Endothelial cell of umbilical vein (primary cell): ENCODE results near the gene ZNF595. TPM values are rescaled to one million over a fixed set of nuclear protein-coding genes. Genes with fewer than 3 reads are reported as not detected.
"Not testable (repeated sequence)": the region's sequence is repeated elsewhere in the genome, so short reads cannot be mapped to it uniquely, and the experiment has no call there.

Source experiments
- BruUV-seq: library from RNA; stranded (reverse); fragments of 400-500 nt; replicated peaks from 2 replicates; lab custom pipeline; 2021; lab: Mats Ljungman, UMichigan
- CTCF ChIA-PET: fragments of 300-600, 350-600 bp; sonication (Branson Sonifier 250); formaldehyde crosslinking; loops from one replicate; lab custom pipeline; 2021; ENCODE audit warnings: antibody characterized with exemption, inconsistent platforms; lab: Charles Lee
- POLR2A ChIA-PET: fragments of 300-600, 350-600 bp; sonication (Branson Sonifier 250); formaldehyde crosslinking; loops from one replicate; lab custom pipeline; 2021; ENCODE audit warnings: antibody characterized with exemption, inconsistent platforms; lab: Charles Lee
- DNase-seq: peaks from one replicate; pipeline ENCODE4 v3.0.0-alpha.2; 2011; ENCODE audit warnings: low read depth, low spot score
- FAIRE-seq: peaks from 2 replicates; lab custom pipeline; 2011; peaks lifted over from hg19 to GRCh38; lab: Jason Lieb, UNC
- H2AFZ ChIP-seq: 2 replicates; pipeline ENCODE4 v1.6.0; 2012; ENCODE audit warnings: low read depth, low read length, control low read depth, inconsistent platforms
- H3K27ac ChIP-seq: 2 replicates; pipeline ENCODE4 v1.5.1; 2011; ENCODE audit warnings: low read depth, mild to moderate bottlenecking, control low read depth, low read length, moderate library complexity; ENCODE audit not compliant: insufficient read depth
- H3K27me3 ChIP-seq, 2 experiments: 2 replicates each; pipeline versions ENCODE4 v1.6.0 to v1.6.1; 2011; ENCODE audit warnings: low read length in 2 of 2, mixed read lengths in 1 of 2; ENCODE audit not compliant: control insufficient read depth in 2 of 2, insufficient read depth in 2 of 2
- H3K36me3 ChIP-seq, 2 experiments: 2 replicates in 1 of 2; 3 replicates in 1 of 2; pipeline ENCODE4 v1.5.1; 2011; ENCODE audit warnings: low read length in 2 of 2, mild to moderate bottlenecking in 1 of 2, moderate library complexity in 1 of 2; ENCODE audit not compliant: control insufficient read depth in 2 of 2, insufficient read depth in 2 of 2; ENCODE audit errors: extremely low read depth in 1 of 2
- H3K4me1 ChIP-seq: 3 replicates; pipeline ENCODE4 v1.5.1; 2011; ENCODE audit warnings: mild to moderate bottlenecking, low read length; ENCODE audit not compliant: control insufficient read depth, insufficient read depth; ENCODE audit errors: extremely low read depth
- H3K4me2 ChIP-seq: 2 replicates; pipeline ENCODE4 v1.6.1; 2011; ENCODE audit warnings: low read length, control low read depth, mixed read lengths; ENCODE audit not compliant: insufficient read depth
- H3K4me3 ChIP-seq, 3 experiments: fragments of 200-600 bp in 1 of 3; sonication (generic), shearing (Covaris generic) in 1 of 3; replicated peaks in 1 of 3; 2 replicates each; pipeline ENCODE4 v1.5.1; 2011 to 2016; ENCODE audit warnings: control low read depth in 3 of 3, low read length in 3 of 3, mild to moderate bottlenecking in 2 of 3, inconsistent platforms in 1 of 3, low read depth in 1 of 3, moderate library complexity in 1 of 3; ENCODE audit not compliant: insufficient read depth in 1 of 3
- H3K79me2 ChIP-seq: 2 replicates; pipeline ENCODE4 v1.6.0; 2012; ENCODE audit warnings: low read length, inconsistent platforms; ENCODE audit not compliant: control insufficient read depth, insufficient read depth
- H3K9ac ChIP-seq: replicated peaks from 2 replicates; pipeline ENCODE3; 2011; ENCODE audit warnings: low read length, control low read depth; ENCODE audit not compliant: insufficient read depth; ENCODE audit errors: extremely low read depth
- H3K9me1 ChIP-seq: replicated peaks from 3 replicates; pipeline ENCODE4 v1.6.0; 2011; ENCODE audit warnings: mild to moderate bottlenecking, low read length; ENCODE audit not compliant: control insufficient read depth, insufficient read depth; ENCODE audit errors: extremely low read depth
- H3K9me3 ChIP-seq: replicated peaks from 2 replicates; pipeline ENCODE4 v1.5.1; 2012; ENCODE audit warnings: low read length, inconsistent platforms; ENCODE audit not compliant: control insufficient read depth, insufficient read depth
- H4K20me1 ChIP-seq: replicated peaks from 2 replicates; pipeline ENCODE3; 2011; ENCODE audit warnings: mild to moderate bottlenecking, low read length; ENCODE audit not compliant: control insufficient read depth, insufficient read depth; ENCODE audit errors: extremely low read depth
- dilution Hi-C: fragments of 300-500 bp; cut with MboI; formaldehyde crosslinking; loops from one replicate; pipeline ENCODE4 v1.15.0; 2019; ENCODE audit warnings: low sequenced_read_pairs; ENCODE audit not compliant: extremely low pct_ligation_motif_present
- intact Hi-C: fragments of 100-400 bp; cut with micrococcal nuclease; formaldehyde crosslinking; loops from one replicate; pipeline ENCODE4 v1.10.0; 2022
- polyA plus RNA-seq, 4 experiments: library from polyadenylated mRNA; depleted of rRNA in 3 of 4; stranded (reverse) in 3 of 4; unstranded in 1 of 4; fragments of >200 nt; gene quantifications; 2 replicates each; pipeline versions ENCODE4 v1.2.1 to v1.2.3, GENCODE V29; 2011 to 2012; ENCODE audit warnings: missing spikeins in 1 of 4
- total RNA-seq: library from RNA; stranded (reverse); gene quantifications from 2 replicates; pipeline ENCODE4 v1.2.3, GENCODE V29; 2021

ZNF595 gene
- total and polyA plus RNA-seq, 2 donors (not counting 3 experiments of a cell fraction or from before 2014, with no cell fraction given) = 1.8 to 11.1 TPM

- DNase-seq, H2AFZ ChIP-seq, H3K4me1 ChIP-seq, H3K36me3 ChIP-seq, H3K27me3 ChIP-seq, BruUV-seq, H3K9me1 ChIP-seq, CTCF ChIA-PET, intact Hi-C loops, H3K4me3 ChIP-seq, H3K27ac ChIP-seq, H3K4me2 ChIP-seq, H4K20me1 ChIP-seq, FAIRE-seq, POLR2A ChIA-PET, dilution Hi-C loops, H3K9me3 ChIP-seq, H3K9ac ChIP-seq, H3K79me2 ChIP-seq: not testable (repeated sequence)
Observed at GRCh38 chr4:22882-23281, 30.2 kb upstream of the ZNF595 start.

- intact Hi-C loops, H3K79me2 ChIP-seq, H3K9me3 ChIP-seq, POLR2A ChIA-PET, H3K27me3 ChIP-seq, H3K9ac ChIP-seq, BruUV-seq, FAIRE-seq, H3K9me1 ChIP-seq, H4K20me1 ChIP-seq, DNase-seq, H3K4me1 ChIP-seq, dilution Hi-C loops, H3K4me2 ChIP-seq, H3K36me3 ChIP-seq, CTCF ChIA-PET, H3K27ac ChIP-seq, H2AFZ ChIP-seq, H3K4me3 ChIP-seq: not testable (repeated sequence)
Observed at GRCh38 chr4:24359-24758, 28.8 kb upstream of the ZNF595 start.

GRCh38 chr4:27501-27900 lies 25.6 kb upstream of the ZNF595 start:
- H4K20me1 ChIP-seq, DNase-seq, FAIRE-seq, intact Hi-C loops, H3K79me2 ChIP-seq, H3K4me3 ChIP-seq, CTCF ChIA-PET, dilution Hi-C loops, BruUV-seq, H3K4me2 ChIP-seq, H3K27ac ChIP-seq, H3K9me3 ChIP-seq, H2AFZ ChIP-seq, POLR2A ChIA-PET, H3K4me1 ChIP-seq, H3K36me3 ChIP-seq, H3K27me3 ChIP-seq, H3K9ac ChIP-seq, H3K9me1 ChIP-seq: not testable (repeated sequence)

- H3K9ac ChIP-seq, intact Hi-C loops, H3K4me2 ChIP-seq, H3K9me3 ChIP-seq, dilution Hi-C loops, POLR2A ChIA-PET, H3K27ac ChIP-seq, H4K20me1 ChIP-seq, H3K36me3 ChIP-seq, H2AFZ ChIP-seq, FAIRE-seq, H3K4me3 ChIP-seq, H3K27me3 ChIP-seq, DNase-seq, H3K4me1 ChIP-seq, H3K9me1 ChIP-seq, BruUV-seq, H3K79me2 ChIP-seq: not testable (repeated sequence)
- CTCF ChIA-PET = interaction anchor here (1.1 kb wide), 1 partner anchor 213 kb away, joined by 6 read pairs; no protein-coding TSS in a partner anchor
Observed at GRCh38 chr4:28767-29542, 24.2 kb upstream of the ZNF595 start.
